Endodermal cell (in vitro differentiated cells): ENCODE measurements around the gene RUSC2. TPM values are rescaled to one million over a fixed set of nuclear protein-coding genes. Genes with fewer than 3 reads are reported as not detected.
"Not testable (repeated sequence)": the region's sequence is repeated elsewhere in the genome, so short reads cannot be mapped to it uniquely, and the experiment has no call there.

ENCODE experiments used
- DNase-seq: peaks from one replicate; pipeline ENCODE4 v3.0.0-alpha.2; 2017
- H3K27ac ChIP-seq: 2 replicates; pipeline ENCODE4 v1.5.1; 2013; ENCODE audit warnings: mild to moderate bottlenecking, low read depth, low read length, moderate library complexity
- H3K27me3 ChIP-seq: 2 replicates; pipeline ENCODE4 v1.6.1; 2013; ENCODE audit warnings: mild to moderate bottlenecking, low read length, moderate library complexity; ENCODE audit not compliant: insufficient read depth, control insufficient read depth, poor library complexity, severe bottlenecking
- H3K36me3 ChIP-seq: 2 replicates; pipeline ENCODE4 v1.7.0; 2013; ENCODE audit warnings: mild to moderate bottlenecking, low read length, moderate library complexity; ENCODE audit not compliant: control insufficient read depth, insufficient read depth
- H3K4me1 ChIP-seq: one replicate; pipeline ENCODE4 v1.7.0; 2013; ENCODE audit warnings: low read length; ENCODE audit not compliant: control insufficient read depth, insufficient read depth
- H3K4me3 ChIP-seq: 2 replicates; pipeline ENCODE4 v1.5.1; 2013; ENCODE audit warnings: mild to moderate bottlenecking, low read length, moderate library complexity
- H3K9ac ChIP-seq: 2 replicates; pipeline ENCODE4 v1.6.1; 2013; ENCODE audit warnings: mild to moderate bottlenecking, low read length, moderate library complexity; ENCODE audit not compliant: poor library complexity, severe bottlenecking; ENCODE audit errors: extremely low read depth
- H3K9me3 ChIP-seq: 2 replicates; pipeline ENCODE4 v1.6.1; 2013; ENCODE audit warnings: mild to moderate bottlenecking, low read length, moderate library complexity; ENCODE audit not compliant: control insufficient read depth
- H3K27ac Mint-ChIP-seq: 2 replicates; pipeline ENCODE4 v1.8.0; 2020; ENCODE audit warnings: mixed read lengths
- H3K27me3 Mint-ChIP-seq: 2 replicates; pipeline ENCODE4 v1.8.0; 2021; ENCODE audit warnings: mild to moderate bottlenecking, mixed read lengths; ENCODE audit not compliant: insufficient read depth
- H3K36me3 Mint-ChIP-seq: 2 replicates; pipeline ENCODE4 v1.8.0; 2020; ENCODE audit warnings: low read depth, mixed read lengths
- H3K4me1 Mint-ChIP-seq: 2 replicates; pipeline ENCODE4 v1.8.0; 2020; ENCODE audit warnings: mixed read lengths
- H3K4me3 Mint-ChIP-seq: 2 replicates; pipeline ENCODE4 v1.8.0; 2020; ENCODE audit warnings: mild to moderate bottlenecking, moderate library complexity, mixed read lengths
- H3K9me3 Mint-ChIP-seq: 2 replicates; pipeline ENCODE4 v1.8.0; 2020; ENCODE audit warnings: mild to moderate bottlenecking, mixed read lengths
- WGBS, 2 experiments: methylation state at CpG; one replicate each; pipeline versions ENCODE4 v1.1.5 to v1.1.7; 2013; ENCODE audit warnings: missing lambda C conversion rate in 2 of 2, mixed read lengths in 1 of 2; ENCODE audit not compliant: insufficient coverage in 1 of 2, insufficient read length in 1 of 2; 5-methylcytosine and 5-hydroxymethylcytosine counted together
- total RNA-seq, 2 donors: library from RNA; stranded (reverse); fragmentation: NEBNext Ultra II Directional in 1 of 2; extraction: Animal tissue kit (Norgen Biotek cat#: 25700) in 1 of 2; gene quantifications; 2 replicates in 1 of 2; 3 replicates in 1 of 2; pipeline ENCODE4 v1.2.1, GENCODE V29; 2021
- TF ChIP-seq, protein P1 (sequence below): fragments of 200-600 bp; sonication (generic); conservative IDR thresholded peaks from 2 replicates; pipeline ENCODE4 v1.5.0; 2021; ENCODE audit warnings: antibody characterized with exemption, mild to moderate bottlenecking

RUSC2 gene
- total RNA-seq, 2 donors from 2014 or later = 17.2 to 21.0 TPM

DNA sequence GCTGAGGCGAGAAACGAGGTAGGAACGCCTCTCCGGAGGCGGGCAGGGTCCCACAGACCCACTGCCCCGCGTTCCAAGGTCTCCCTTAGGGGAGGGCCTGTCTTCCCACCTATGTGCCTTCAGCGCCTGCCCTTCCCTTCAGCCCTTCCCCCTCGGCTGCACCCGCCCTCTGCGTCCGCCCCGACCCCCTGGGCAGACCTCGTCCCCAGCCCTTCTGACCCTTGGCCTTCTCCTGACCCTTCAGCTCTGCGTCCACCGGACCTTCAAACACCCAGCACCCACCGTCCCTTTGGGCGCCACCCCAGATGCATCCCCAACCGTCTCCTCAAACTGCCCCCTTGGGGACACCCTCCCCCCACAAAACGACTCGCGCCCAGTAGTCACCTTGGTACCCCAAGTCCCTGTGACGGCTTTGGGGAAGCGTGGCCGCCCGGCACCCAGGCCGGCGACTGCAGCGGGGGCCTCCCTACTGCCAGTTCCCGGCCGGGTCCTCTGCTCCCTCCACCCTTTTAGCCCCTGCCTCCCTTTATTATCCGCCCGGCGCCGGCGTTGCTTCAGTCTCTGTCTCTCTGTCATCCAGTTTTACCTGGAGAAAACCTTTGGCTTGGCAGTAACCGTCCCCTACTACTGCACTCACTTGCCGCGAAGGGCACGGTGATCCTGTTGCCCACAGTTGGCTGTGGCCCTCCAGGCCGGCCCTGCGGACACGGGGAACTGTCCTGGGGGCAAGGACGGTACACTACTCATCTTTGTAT is 421 bp downstream of the RUSC2 start:
- H3K9me3 ChIP-seq = peaks cover 14% of the 10 kb centered on the region
- H3K27me3 ChIP-seq = no peaks in the 10 kb centered on the region
- H3K36me3 ChIP-seq = no peaks in the 10 kb centered on the region
- peak overlapping the region; percentile 66 for H3K9ac ChIP-seq
- H3K4me1 ChIP-seq = no peaks in the 10 kb centered on the region
- TF ChIP-seq, protein P1, sequence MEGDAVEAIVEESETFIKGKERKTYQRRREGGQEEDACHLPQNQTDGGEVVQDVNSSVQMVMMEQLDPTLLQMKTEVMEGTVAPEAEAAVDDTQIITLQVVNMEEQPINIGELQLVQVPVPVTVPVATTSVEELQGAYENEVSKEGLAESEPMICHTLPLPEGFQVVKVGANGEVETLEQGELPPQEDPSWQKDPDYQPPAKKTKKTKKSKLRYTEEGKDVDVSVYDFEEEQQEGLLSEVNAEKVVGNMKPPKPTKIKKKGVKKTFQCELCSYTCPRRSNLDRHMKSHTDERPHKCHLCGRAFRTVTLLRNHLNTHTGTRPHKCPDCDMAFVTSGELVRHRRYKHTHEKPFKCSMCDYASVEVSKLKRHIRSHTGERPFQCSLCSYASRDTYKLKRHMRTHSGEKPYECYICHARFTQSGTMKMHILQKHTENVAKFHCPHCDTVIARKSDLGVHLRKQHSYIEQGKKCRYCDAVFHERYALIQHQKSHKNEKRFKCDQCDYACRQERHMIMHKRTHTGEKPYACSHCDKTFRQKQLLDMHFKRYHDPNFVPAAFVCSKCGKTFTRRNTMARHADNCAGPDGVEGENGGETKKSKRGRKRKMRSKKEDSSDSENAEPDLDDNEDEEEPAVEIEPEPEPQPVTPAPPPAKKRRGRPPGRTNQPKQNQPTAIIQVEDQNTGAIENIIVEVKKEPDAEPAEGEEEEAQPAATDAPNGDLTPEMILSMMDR = no peak
- WGBS, 2 experiments = 4 to 13% methylated on average over 9 to 44 of the region's 44 CpGs
- Mint-ChIP-seq H3K27me3 (no peaks in the 10 kb centered on the region), H3K27ac (peak overlapping the region; percentile 95), H3K4me3 (peak overlapping the region; percentile 96), H3K36me3 (no peaks in the 10 kb centered on the region), H3K9me3 (peaks cover 8% of the 10 kb centered on the region), H3K4me1 (peaks cover 26% of the 10 kb centered on the region)
- no peak overlapping the region for H3K27ac ChIP-seq
- peak; percentile 82 for DNase-seq
- peak overlapping the region; percentile 83 for H3K4me3 ChIP-seq

DNA sequence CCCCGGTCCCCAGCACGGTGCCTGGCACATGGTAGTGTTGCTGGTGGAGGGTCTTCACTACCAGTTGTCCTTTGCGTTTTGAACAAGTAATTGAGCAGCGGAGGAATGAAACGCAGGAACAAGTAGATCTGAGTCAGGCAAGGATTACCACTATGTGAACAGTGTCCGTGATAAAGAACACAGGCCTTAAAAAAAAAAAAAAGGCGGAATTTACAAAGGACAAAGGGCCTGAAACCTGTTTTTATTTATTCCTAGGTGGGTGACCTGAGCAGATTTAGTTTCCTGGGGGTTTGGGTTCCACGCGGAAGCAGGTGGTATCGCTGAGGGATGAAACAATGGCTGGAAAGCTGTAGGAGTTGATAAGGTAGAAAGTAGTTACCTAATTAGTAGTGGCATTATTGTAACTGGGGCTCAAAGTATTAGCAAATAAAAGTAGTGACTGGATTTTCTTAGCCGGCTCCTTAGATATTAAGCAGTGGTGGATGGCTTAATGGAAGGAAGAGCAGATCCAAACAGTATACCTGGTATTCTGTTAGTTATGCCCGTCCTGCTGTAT is 1.1 kb downstream of the RUSC2 start:
- no peak for DNase-seq
- WGBS, 2 experiments = 55 to 65% methylated on average over 11 to 12 of the region's 12 CpGs
- TF ChIP-seq, protein P1 = no peak
- peaks cover 14% of the 10 kb centered on the region for H3K9me3 ChIP-seq
- no peaks in the 10 kb centered on the region for H3K27me3 ChIP-seq
- no peaks in the 10 kb centered on the region for H3K4me1 ChIP-seq
- peak overlapping the region; percentile 96 for H3K4me3 Mint-ChIP-seq
- no peak overlapping the region for H3K27ac ChIP-seq
- H3K9me3 Mint-ChIP-seq = peaks cover 8% of the 10 kb centered on the region
- H3K36me3 Mint-ChIP-seq = peaks cover 2% of the 10 kb centered on the region
- H3K4me1 Mint-ChIP-seq = peaks cover 26% of the 10 kb centered on the region
- H3K9ac ChIP-seq = peak overlapping the region; percentile 66
- peak overlapping the region; percentile 83 for H3K4me3 ChIP-seq
- H3K27me3 Mint-ChIP-seq = no peaks in the 10 kb centered on the region
- H3K36me3 ChIP-seq = peaks cover 1% of the 10 kb centered on the region
- H3K27ac Mint-ChIP-seq = peak overlapping the region; percentile 95

DNA sequence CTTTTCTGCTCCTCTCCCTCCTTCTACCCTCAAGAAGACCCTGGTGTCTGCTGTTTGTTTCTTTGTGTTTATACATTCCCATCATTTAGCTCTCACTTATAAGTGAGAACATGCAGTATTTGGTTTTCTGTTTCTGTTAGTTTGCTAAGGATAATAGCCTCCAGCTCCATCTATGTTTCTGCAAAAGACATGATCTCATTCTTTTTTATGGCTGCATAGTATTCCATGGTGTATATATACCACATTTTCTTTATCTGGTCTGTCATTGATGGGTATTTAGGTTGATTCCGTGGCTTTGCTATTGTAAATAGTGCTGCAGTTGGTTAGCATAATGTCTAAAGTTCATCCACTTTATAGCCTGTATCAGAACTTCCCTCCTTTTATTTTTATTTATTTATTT is 3.2 kb downstream of the RUSC2 start:
- H3K4me3 Mint-ChIP-seq, H3K27me3 Mint-ChIP-seq, H3K27ac ChIP-seq, H3K9ac ChIP-seq, H3K4me1 ChIP-seq, H3K4me3 ChIP-seq, H3K36me3 ChIP-seq, H3K36me3 Mint-ChIP-seq, H3K27ac Mint-ChIP-seq, H3K27me3 ChIP-seq, DNase-seq: not testable (repeated sequence)
- WGBS, 2 experiments = no CpG with 5 or more reads among the region's 1 CpG
- Mint-ChIP-seq H3K4me1 (peaks cover 24% of the 10 kb centered on the region), H3K9me3 (peaks cover 12% of the 10 kb centered on the region)
- H3K9me3 ChIP-seq = peaks cover 20% of the 10 kb centered on the region
